Activated CD4-positive, alpha-beta T cell treated with anti-CD3 and anti-CD28 coated beads, Interleukin-2, amount 10 ng/mL, durations not matched to agents 24 days and 14 days (primary cell): ENCODE data around the gene NFATC1. TPM values are rescaled to one million over a fixed set of nuclear protein-coding genes. Genes with fewer than 3 reads are reported as not detected.
A peak's percentile ranks its signal among the peaks of the same experiment; 100 is the strongest.

Source experiments
- DNase-seq: peaks from one replicate; pipeline ENCODE4 v3.0.0; 2022
- H3K27ac Mint-ChIP-seq: one replicate; pipeline ENCODE4 v1.8.0; 2022; ENCODE audit warnings: mild to moderate bottlenecking, mixed read lengths
- H3K27me3 Mint-ChIP-seq: one replicate; pipeline ENCODE4 v1.8.0; 2022; ENCODE audit warnings: mixed read lengths
- H3K36me3 Mint-ChIP-seq: one replicate; pipeline ENCODE4 v1.8.0; 2022; ENCODE audit warnings: low read depth, mild to moderate bottlenecking, mixed read lengths
- H3K4me1 Mint-ChIP-seq: one replicate; pipeline ENCODE4 v1.8.0; 2021; ENCODE audit warnings: mixed read lengths
- H3K4me3 Mint-ChIP-seq: one replicate; pipeline ENCODE4 v1.8.0; 2022; ENCODE audit warnings: mild to moderate bottlenecking, moderate library complexity, mixed read lengths
- H3K9me3 Mint-ChIP-seq: one replicate; pipeline ENCODE4 v1.8.0; 2021; ENCODE audit warnings: mixed read lengths
- intact Hi-C: fragments of 100-400 bp; cut with micrococcal nuclease; formaldehyde crosslinking; loops from one replicate; pipeline ENCODE4 v1.15.1; 2023
- total RNA-seq: library from RNA; stranded (reverse); gene quantifications from 2 replicates; pipeline ENCODE4 v1.2.3, GENCODE V29; 2022

The NFATC1 gene
- 105 and 107 TPM in 2 replicates for total RNA-seq

DNA sequence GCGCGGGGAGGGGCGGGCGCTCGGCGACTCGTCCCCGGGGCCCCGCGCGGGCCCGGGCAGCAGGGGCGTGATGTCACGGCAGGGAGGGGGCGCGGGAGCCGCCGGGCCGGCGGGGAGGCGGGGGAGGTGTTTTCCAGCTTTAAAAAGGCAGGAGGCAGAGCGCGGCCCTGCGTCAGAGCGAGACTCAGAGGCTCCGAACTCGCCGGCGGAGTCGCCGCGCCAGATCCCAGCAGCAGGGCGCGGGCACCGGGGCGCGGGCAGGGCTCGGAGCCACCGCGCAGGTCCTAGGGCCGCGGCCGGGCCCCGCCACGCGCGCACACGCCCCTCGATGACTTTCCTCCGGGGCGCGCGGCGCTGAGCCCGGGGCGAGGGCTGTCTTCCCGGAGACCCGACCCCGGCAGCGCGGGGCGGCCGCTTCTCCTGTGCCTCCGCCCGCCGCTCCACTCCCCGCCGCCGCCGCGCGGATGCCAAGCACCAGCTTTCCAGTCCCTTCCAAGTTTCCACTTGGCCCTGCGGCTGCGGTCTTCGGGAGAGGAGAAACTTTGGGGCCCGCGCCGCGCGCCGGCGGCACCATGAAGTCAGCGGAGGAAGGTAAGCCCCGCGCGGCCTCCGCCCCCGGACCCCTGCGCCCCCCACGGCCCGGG is at the start of gene NFATC1:
TSS of gene NFATC1 (plus strand) at position 170 of the 644 bp plus-strand sequence. CDS start at position 465, 295 bp downstream.
- H3K4me3 Mint-ChIP-seq: peak within 1 kb of the TSS; percentile 88
- H3K36me3 Mint-ChIP-seq: peaks cover 21% of the 10 kb centered on the region
- H3K4me1 Mint-ChIP-seq: peaks cover 23% of the 10 kb centered on the region
- peak within 1 kb of the TSS; percentile 90 for H3K27ac Mint-ChIP-seq
- intact Hi-C loops: loop anchor here (1.0 to 10.0 kb wide), 4 partner anchors 10 to 559 kb away; partner anchors contain the start of genes CTDP1 and SLC66A2
- peak; percentile 89 for DNase-seq
- H3K27me3 Mint-ChIP-seq: peaks cover 13% of the 10 kb centered on the region
- no peaks in the 10 kb centered on the region for H3K9me3 Mint-ChIP-seq

- H3K4me3 Mint-ChIP-seq: no peak overlapping the region
- H3K9me3 Mint-ChIP-seq: no peaks in the 10 kb centered on the region
- peaks cover 20% of the 10 kb centered on the region for H3K36me3 Mint-ChIP-seq
- H3K27ac Mint-ChIP-seq: no peak overlapping the region
- intact Hi-C loops: no loop called here
- no peaks in the 10 kb centered on the region for H3K27me3 Mint-ChIP-seq
- DNase-seq: no peak
- no peaks in the 10 kb centered on the region for H3K4me1 Mint-ChIP-seq
Measured at GRCh38 chr18:79345981-79346380, 49.7 kb upstream of the NFATC1 start.

DNA sequence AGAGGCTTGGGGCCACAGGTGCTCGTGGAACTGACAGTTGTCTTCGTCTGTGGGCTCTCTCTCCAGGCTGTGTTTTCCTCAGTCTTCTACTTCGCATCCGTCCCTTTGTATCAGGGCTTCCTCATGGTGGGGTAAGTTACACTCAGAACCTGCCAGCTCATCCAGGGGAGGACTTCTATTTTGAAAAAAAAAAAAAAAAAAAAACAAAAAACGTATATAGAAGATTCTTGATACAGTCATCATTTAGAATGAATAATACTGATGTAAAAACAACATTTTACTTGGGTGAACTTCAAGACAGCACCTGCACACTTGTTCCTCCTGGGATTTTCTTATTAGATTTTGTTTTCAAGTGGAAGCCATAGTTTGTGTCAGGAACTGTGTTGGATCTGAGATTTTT is 47.7 kb upstream of the NFATC1 start:
- no peak for DNase-seq
- H3K27me3 Mint-ChIP-seq: no peaks in the 10 kb centered on the region
- intact Hi-C loops: no loop called here
- no peaks in the 10 kb centered on the region for H3K4me1 Mint-ChIP-seq
- no peak overlapping the region for H3K4me3 Mint-ChIP-seq
- no peaks in the 10 kb centered on the region for H3K9me3 Mint-ChIP-seq
- H3K36me3 Mint-ChIP-seq: peaks cover 20% of the 10 kb centered on the region
- H3K27ac Mint-ChIP-seq: no peak overlapping the region

- no peak overlapping the region for H3K4me3 Mint-ChIP-seq
- H3K9me3 Mint-ChIP-seq: no peaks in the 10 kb centered on the region
- no peak overlapping the region for H3K27ac Mint-ChIP-seq
- no peak for DNase-seq
- no peaks in the 10 kb centered on the region for H3K4me1 Mint-ChIP-seq
- no peaks in the 10 kb centered on the region for H3K36me3 Mint-ChIP-seq
- H3K27me3 Mint-ChIP-seq: no peaks in the 10 kb centered on the region
- intact Hi-C loops: no loop called here
Measured at GRCh38 chr18:79352432-79352831, 43.3 kb upstream of the NFATC1 start.

DNA sequence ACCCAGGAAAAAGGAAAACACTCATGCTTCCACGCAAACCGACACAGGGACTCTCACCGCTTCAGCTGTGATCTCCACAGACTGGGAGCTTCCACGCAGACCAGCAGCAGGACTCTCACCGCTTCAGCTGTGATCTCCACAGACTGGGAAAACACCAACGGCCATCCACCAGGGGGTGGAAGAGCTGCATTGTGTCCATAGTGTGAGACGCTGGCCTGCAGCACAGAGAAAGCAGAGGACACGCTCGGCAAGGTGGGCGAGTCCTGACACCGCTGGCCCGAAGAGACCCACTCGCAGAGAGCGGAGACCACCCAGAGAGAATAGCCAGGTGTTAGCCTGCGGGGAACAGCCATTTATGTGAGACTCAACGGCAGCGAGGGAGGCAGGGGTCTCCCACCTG is 42.5 kb upstream of the NFATC1 start:
- Mint-ChIP-seq H3K9me3 (no peaks in the 10 kb centered on the region), H3K4me3 (no peak overlapping the region), H3K36me3 (no peaks in the 10 kb centered on the region), H3K4me1 (no peaks in the 10 kb centered on the region), H3K27ac (no peak overlapping the region), H3K27me3 (no peaks in the 10 kb centered on the region)
- intact Hi-C loops: no loop called here
- DNase-seq: no peak

DNA sequence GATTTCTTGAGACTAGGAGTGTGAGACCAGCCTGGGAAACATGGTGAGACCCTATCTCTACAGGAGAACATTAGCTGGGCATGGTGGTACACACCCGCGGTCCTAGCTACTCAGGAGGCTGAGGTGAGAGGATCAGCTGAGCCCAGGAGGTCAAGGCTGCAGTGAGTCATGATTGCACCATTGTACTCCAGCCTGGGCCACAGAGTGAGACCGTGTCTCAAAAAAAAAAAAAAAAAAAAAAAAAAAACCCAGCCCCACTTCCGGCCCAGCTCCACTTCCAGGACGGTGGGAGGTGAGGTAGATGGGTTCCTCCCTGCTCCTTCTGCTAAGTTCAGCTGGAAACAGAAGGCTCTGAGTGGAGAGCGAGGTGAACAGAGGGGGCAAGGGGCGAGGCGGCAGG is 41.4 kb upstream of the NFATC1 start:
- Mint-ChIP-seq H3K27ac (no peak overlapping the region), H3K4me3 (no peak overlapping the region), H3K4me1 (no peaks in the 10 kb centered on the region), H3K27me3 (no peaks in the 10 kb centered on the region), H3K36me3 (peaks cover 1% of the 10 kb centered on the region), H3K9me3 (no peaks in the 10 kb centered on the region)
- DNase-seq: no peak
- intact Hi-C loops: no loop called here

DNA sequence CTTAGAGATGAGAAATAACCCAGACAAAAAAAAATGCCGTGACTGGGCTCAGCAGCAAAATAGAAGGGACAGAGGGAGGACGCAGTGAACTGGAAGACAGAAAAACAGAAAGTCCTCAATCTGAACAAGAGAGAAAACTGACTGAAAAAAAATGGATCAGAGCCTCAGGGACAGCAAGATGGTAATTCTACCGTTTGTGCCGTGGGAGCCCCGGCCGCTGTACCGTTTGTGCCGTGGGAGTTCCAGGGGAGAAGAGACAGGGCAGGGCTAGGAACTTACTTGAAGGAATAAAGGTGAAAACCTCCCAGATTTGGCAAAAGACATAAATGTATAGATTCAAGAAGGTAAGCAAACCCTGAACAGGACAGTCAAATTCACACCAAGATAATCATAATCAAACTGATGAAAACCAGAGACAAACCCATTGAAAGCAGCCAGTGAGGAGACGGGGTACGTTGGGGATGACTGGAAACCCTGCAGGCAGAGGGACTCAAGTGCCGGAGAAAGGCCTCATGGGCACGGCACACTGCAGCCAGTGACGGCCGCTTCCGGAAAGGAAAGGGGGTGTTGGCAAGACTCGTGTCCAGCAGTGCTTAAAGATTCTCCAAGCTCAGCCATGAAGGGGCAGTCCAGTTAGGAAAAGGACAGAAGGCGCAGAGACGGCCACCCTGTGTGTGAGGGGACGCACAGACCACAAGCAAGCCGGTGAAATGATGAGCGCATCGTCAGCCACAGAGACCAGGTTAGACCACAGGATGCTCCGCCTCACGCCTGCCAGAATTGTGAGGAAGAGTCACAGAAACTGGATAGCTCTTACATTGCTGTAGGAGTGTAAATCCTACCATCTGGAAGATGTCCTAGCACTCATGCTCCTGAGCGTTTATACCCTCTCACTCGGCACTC is 40.0 kb upstream of the NFATC1 start:
- no peaks in the 10 kb centered on the region for H3K9me3 Mint-ChIP-seq
- H3K27ac Mint-ChIP-seq: no peak overlapping the region
- H3K27me3 Mint-ChIP-seq: no peaks in the 10 kb centered on the region
- no peaks in the 10 kb centered on the region for H3K4me1 Mint-ChIP-seq
- peaks cover 5% of the 10 kb centered on the region for H3K36me3 Mint-ChIP-seq
- intact Hi-C loops: no loop called here
- no peak for DNase-seq
- no peak overlapping the region for H3K4me3 Mint-ChIP-seq

- Mint-ChIP-seq H3K4me1 (no peaks in the 10 kb centered on the region), H3K27ac (no peak overlapping the region), H3K4me3 (no peak overlapping the region), H3K27me3 (no peaks in the 10 kb centered on the region), H3K36me3 (peaks cover 9% of the 10 kb centered on the region), H3K9me3 (no peaks in the 10 kb centered on the region)
- DNase-seq: no peak
- intact Hi-C loops: no loop called here
Measured at GRCh38 chr18:79356435-79356834, 39.3 kb upstream of the NFATC1 start.

GRCh38 chr18:79360933-79361332 is 34.8 kb upstream of the NFATC1 start:
- peaks cover 9% of the 10 kb centered on the region for H3K36me3 Mint-ChIP-seq
- DNase-seq: no peak
- H3K4me3 Mint-ChIP-seq: no peak overlapping the region
- no peaks in the 10 kb centered on the region for H3K4me1 Mint-ChIP-seq
- H3K9me3 Mint-ChIP-seq: no peaks in the 10 kb centered on the region
- no peaks in the 10 kb centered on the region for H3K27me3 Mint-ChIP-seq
- intact Hi-C loops: no loop called here
- H3K27ac Mint-ChIP-seq: no peak overlapping the region

GRCh38 chr18:79361766-79362522 is 33.8 kb upstream of the NFATC1 start:
- Mint-ChIP-seq H3K27me3 (no peaks in the 10 kb centered on the region), H3K4me3 (no peak overlapping the region), H3K4me1 (no peaks in the 10 kb centered on the region), H3K27ac (no peak overlapping the region), H3K9me3 (no peaks in the 10 kb centered on the region), H3K36me3 (peaks cover 9% of the 10 kb centered on the region)
- intact Hi-C loops: no loop called here
- no peak for DNase-seq

DNA sequence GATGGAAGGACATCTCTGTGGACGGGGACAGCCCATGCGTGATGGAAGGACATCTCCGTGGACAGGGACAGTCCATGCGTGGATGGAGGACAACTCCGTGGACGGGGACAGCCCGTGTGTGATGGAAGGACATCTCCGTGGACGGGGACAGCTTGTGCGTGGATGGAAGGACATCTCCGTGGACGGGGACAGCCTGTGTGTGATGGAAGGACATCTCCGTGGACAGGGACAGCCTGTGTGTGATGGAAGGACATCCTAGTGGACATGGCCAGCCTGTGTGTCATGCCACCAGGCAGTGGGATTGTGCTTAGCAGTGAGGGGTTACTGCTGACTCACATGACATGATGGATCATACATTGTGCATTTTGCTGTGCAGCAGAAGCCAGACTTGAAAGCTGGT is 30.0 kb upstream of the NFATC1 start:
- intact Hi-C loops: no loop called here
- DNase-seq: no peak
- Mint-ChIP-seq H3K4me3 (no peak overlapping the region), H3K9me3 (no peaks in the 10 kb centered on the region), H3K36me3 (peaks cover 5% of the 10 kb centered on the region), H3K4me1 (peaks cover 7% of the 10 kb centered on the region), H3K27ac (no peak overlapping the region), H3K27me3 (no peaks in the 10 kb centered on the region)

GRCh38 chr18:79366177-79367094 is 29.3 kb upstream of the NFATC1 start:
- Mint-ChIP-seq H3K9me3 (no peaks in the 10 kb centered on the region), H3K4me3 (no peak overlapping the region), H3K27me3 (no peaks in the 10 kb centered on the region), H3K27ac (no peak overlapping the region), H3K36me3 (peaks cover 2% of the 10 kb centered on the region), H3K4me1 (peaks cover 8% of the 10 kb centered on the region)
- DNase-seq: no peak
- intact Hi-C loops: no loop called here

DNA sequence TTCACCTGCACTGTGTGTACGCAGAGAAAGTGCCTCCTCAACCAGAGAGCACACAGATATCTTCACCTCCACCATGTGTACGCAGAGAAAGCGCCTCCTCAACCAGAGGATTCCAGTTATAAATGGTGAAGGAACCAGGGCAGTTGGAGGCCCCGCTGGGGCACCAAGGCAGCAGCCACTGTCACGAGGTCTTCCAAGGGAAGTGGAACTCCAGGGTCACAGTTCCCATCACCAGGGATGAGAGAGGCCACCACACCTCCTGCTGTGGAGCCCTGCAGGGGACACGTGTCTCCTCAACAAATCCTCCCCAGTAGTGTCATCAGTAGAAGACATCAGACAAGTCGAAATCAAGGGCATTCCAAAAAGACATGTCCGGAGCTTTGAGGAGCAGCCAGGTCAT is 28.2 kb upstream of the NFATC1 start:
- no peak for DNase-seq
- H3K36me3 Mint-ChIP-seq: peaks cover 2% of the 10 kb centered on the region
- H3K27ac Mint-ChIP-seq: no peak overlapping the region
- intact Hi-C loops: no loop called here
- H3K4me3 Mint-ChIP-seq: no peak overlapping the region
- peaks cover 13% of the 10 kb centered on the region for H3K4me1 Mint-ChIP-seq
- H3K27me3 Mint-ChIP-seq: no peaks in the 10 kb centered on the region
- H3K9me3 Mint-ChIP-seq: no peaks in the 10 kb centered on the region
